Measurements from ENCODE around the gene SSBP3.

GRCh38 chr1:54372978-54373377 lies 33.2 kb downstream of the SSBP3 start:
- TF ChIP-seq EZH2 (IDR thresholded peaks at IDR 0.05) (no peak), POLR2AphosphoS5 (IDR thresholded peaks at IDR 0.05; ENCODE audit: borderline replicate concordance, low read depth, low read length) (no peak), FOXP2 (optimal IDR thresholded peaks at IDR 0.05; ENCODE audit: control extremely low read depth, extremely low read length, insufficient read depth) (no peak)
